Stimulated activated CD8-positive, alpha-beta memory T cell treated with anti-CD3 and anti-CD28 coated beads, Interleukin-2, amount 100 ng/mL, for 1 hour (primary cell): ENCODE measurements around the gene FGGY.
"Not testable (repeated sequence)": the region's sequence is repeated elsewhere in the genome, so short reads cannot be mapped to it uniquely, and the experiment has no call there.

Experiments used
- DNase-seq, 2 donors: peaks; one replicate each; pipeline ENCODE4 v3.0.0-alpha.2; 2020; ENCODE audit warnings: low read depth in 2 of 2

FGGY gene

DNA sequence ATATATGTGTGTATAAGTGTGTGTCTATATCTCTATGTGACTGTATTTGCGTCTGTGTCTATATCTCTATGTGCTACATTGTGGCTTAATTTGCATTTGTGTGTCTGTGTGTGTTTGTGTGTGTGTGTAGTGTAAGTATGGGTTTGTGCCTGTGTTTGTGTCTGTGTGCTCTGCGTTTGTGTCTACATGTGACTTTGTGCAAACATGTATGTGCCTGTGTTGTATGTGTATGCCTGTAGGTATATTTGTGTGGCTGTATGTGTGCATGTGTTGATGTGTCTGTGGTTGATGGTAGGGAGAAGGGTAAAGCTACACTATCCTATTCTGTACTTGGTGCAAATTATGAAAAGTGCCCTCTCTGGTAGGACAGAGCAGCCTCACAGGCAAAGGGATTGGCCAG lies 7.3 kb upstream of the FGGY start:
- DNase-seq: no peak

DNA sequence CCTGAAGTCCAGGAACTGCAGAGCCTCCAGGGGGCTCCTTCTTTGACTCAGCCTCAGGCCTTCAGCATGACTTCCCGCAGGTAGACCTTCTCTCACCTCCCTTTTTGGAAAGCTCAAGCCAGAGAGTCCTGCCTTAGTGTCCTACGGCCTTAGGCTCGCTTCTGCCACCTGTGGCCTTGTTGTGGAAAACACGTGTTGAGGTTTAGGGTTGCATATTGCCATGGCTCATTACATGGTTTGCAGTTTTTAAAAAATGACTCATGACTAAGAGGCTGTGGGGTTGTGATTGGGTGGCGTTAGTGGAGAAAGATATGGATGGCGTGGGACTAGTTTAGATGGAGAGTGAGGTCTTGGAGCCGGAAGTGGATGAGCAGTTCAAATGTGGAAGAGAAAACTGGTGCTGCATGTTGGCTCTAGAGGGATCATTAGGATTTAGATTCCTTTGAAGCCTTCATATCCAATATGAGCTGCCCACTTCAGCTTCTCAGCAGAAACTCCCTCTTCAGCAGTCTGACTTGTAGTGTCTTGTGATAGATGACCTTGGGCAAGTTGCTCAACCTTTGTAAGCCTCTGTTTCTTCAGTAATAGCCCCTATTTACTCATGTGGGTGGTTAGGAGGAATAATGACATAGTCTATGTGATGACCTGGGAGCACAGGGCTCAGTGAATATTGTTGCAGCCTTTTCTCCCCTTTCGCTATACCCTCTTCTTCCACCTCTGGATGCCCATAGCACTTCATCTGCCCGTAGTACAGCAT lies 6.5 kb upstream of the FGGY start:
- no peak for DNase-seq

DNA sequence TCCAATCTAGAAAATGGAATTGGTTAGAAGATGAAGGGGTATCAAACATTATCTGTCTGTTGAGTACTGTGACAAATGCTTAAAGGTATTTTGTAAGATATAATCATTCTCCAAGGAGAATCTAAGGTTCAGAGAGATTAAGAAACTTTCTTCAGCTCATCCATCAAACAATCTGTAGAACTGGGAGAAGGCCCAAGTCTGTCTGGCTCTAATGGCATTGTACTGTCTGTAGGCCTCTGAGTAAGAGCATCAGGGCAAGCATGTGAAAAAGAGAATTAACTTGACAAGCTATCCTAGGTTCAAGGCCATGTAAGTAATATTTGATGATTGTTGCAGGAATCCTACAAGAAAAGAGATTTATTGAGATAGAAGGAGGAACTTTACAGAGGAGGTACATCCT lies 5.3 kb upstream of the FGGY start:
- DNase-seq: no peak

DNA sequence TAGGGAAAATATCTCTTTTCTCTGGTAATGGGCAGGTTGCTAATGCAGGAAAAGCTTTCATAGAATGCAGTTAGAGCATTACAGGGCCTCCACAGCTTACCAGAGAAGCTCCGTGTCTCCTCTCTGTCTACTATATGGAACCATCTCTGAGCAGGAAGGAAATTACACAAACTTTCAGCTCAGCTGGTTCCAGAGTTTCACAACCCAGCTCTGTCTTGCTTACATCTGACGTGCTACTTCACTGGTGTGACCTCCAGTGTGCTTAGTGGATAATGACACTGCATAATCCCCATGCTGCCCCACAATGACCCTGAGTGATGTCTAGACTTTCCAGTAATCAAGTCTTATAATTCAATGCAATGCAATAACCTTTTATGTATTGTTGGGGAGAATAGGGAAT lies 4.3 kb upstream of the FGGY start:
- no peak for DNase-seq

DNA sequence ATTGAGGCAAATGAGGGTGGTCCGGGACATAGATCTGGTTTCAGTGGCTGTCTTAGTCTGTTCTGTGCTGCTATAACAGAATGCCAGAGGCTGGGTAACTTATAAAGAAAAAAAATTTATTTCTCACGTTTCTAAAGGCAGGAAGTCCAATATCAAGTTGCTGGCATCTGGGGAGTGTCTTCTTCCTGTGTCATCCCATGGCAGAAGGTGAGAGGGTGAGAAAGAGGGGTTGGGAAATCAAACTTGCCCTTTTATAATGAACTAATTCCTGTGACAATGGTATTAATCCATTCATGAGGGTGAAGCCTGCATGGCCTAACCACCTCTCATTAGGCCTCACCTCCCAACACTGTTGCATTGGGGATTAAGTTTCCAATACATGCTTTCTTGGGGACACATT lies 3.7 kb upstream of the FGGY start:
- no peak for DNase-seq

DNA sequence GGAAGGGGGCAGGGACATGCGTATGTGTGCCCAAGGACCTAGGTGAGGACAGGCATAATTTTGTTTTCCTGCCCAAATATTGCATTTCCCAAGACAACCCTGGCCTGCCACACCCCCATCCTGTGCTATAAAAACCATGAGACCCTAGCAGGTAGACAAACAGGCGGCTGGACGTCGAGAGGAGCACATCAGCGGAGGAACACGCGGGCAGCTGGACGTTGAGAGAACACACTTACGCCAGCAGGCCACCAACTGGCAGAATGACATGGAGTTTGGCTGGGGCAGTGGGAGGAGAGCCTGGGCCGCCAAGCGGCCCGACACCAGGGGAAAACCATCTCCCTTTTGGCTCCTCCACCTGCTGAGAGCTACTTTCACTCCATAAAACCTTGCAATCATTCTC lies 3.0 kb upstream of the FGGY start:
- DNase-seq: no peak

DNA sequence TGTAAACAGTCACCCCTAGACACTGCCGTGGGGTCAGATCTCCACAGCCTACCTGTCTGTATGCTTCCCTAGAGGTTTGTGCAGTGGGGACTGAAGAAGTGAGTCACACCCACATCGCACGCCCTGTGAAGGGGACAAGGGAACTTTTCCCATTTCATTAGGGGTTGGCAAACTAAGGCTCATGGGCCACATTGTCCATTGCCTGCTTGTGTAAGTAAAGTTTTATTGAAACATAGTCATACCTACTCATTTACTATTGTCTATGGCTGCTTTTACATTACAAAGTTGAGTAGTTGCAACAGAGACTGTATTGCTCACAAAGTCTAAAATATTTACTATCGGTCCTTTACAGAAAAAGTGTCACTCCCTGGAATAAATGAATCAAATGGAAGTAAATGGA lies 2.5 kb upstream of the FGGY start:
- no peak for DNase-seq

DNA sequence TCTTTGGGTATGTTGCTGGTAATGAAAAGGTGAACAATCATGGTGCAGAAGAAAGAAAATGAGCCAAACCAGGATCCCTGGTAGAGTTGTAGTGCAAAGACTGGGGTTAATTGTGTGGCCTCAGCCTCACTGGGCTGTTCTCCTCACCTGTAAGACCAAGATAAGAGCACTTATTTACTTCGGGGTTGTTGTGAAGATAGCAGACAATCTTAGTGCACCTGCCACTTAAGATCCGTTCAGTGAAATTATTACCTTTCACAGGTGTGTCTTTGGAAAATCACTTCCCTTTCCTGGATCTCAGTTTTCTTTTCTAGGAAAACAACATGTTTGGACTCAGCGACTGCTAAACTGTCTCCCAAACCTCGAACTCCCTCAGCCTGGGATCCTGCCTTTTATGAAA lies 1.3 kb upstream of the FGGY start:
- no peak for DNase-seq

DNA sequence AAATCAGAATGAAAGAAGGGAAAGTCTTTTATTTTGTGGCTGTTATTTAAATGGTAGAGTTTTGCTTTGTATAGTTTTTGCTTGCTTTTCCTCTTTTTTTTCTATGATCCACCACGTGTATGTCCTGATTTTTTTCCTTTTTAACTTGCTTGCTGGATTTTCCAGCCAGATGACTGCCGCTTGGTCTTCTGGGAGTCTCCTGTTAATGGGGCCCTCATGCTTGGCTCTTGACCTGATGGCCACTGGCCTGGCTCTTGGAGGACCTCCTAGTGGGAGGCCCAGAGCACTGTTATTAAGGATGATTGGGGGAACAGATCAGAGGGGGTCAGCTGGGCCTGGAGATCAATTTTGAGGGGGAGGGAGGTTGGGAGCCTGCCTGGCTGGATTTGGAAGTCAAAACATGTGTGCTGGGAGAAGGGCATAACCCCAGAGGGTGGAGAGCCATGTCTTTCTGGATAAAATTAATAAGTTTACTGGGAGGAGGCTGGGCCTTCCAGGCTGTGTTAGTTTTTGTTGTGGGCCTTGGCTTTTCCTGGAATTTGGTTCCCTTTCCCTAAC lies 1.2 kb downstream of the FGGY start:
- DNase-seq: no peak

DNA sequence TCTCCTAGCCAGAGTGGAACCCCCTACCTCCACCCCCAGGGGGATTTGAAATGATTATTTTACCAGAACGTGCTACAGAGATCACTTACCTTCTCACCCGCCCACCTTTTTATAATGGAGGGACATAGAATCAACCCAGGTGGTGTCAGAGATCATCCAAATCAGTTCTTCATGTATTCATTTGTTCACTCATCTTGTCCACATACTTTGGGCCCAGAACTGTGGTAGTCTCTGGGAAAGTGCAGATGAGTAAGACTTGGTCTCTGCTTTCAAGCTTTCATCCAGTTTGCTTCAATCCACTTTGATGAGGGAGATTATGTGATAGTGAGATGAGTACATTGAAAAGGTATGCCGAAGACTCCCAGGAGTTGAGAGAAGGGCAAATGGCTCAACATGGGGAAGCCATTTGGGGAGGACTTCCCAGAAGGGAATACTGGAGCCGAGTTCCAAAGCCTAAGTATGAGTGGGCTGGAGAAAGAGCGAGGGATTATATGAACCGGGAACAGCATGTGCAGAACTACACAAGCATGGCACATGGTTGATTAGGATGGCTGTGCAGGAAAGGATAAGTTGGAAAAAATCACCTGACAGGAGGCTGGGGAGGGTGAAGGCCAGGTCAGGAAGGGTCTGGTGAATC lies 1.9 kb downstream of the FGGY start:
- no peak for DNase-seq

DNA sequence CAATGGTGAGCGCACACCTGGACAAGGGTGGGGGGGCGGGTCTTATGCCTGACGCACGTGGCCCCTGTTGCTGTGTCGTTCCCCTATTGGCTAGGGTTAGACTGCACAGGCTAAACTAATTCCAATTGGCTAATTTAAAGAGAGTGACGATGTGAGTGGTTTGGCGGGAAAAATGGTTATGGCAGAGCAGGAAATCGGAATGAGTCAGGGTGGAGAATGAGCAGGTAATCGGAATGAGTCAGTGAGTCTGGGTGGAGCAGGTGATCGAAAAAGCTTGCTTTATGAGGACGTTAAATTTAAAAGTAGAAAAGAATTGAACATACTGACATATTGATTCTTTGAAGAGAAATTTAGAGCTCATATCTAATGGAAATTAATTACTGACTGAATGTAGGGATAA lies 2.8 kb downstream of the FGGY start:
- DNase-seq: not testable (repeated sequence)

DNA sequence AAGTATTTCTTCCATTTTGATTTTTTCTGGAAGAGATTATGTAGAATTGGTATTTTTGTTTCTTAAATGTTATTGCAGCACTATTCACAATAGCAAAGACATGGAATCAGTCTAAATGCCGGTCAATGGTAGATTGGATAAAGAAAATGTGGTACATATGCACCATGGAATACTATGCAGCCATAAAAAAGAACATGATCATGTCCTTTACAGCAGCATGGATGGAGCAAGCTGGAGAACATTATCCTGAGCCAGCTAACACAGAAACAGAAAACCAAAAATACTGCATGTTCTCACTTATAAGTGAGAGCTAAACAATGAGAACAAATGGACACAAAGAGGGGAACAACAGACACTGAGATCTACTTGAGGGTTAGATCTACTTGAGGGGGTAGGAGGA lies 5.4 kb downstream of the FGGY start:
- DNase-seq: no peak

DNA sequence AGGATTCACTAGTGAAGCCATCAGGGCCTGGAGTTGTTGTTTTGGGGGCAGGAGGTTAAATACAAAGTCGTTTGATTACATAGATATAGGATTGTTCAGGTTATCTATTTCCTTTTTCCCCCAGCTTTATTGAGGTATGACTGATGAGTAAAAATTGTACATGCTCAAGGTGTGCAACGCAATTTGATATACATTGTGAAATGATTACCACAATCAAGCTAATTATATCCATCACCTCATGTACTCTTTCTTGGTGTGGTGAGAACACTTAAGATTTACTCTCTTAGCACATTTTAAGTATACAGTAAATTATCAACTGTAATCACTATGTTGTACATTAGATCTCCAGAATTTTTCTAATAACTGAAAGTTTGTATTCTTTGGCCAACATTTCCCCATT lies 6.0 kb downstream of the FGGY start:
- no peak for DNase-seq

DNA sequence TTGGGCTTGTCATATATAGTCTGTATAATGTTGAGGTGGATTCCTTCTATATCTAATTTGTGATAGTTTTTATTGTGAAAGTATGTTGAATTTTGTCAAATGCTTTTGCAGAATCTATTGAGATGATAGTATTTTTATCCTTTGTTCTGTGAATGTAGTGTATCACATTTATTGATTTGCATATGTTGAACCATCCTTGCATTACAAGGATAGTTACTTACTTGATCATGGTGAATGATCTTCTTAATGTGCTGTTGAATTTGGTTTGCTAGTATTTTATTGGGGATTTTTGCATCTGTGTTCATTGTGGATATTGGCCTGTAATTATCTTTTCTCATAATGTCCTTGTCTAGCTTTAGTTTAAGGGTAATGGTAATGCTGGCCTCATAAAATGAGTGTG lies 8.3 kb downstream of the FGGY start:
- DNase-seq: no peak

DNA sequence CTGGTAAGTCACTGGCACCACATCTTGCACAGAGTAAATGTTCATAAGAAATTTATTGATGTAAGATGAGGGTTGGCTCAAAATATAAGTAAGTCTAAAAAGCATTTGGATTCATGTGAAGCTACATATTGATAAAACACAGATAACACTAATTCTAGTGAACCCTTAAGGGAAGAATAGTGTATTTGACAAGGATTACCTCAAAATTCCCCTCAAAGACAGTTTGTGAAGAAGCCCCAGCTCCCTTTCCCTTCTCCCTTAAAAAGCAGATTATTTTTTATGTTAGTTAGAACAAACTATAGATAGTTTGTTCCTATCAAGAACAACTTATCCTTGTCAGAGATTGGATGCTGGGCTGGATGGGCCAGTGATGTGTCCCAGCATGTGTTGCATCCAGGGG lies 10.7 kb downstream of the FGGY start:
- DNase-seq: no peak

DNA sequence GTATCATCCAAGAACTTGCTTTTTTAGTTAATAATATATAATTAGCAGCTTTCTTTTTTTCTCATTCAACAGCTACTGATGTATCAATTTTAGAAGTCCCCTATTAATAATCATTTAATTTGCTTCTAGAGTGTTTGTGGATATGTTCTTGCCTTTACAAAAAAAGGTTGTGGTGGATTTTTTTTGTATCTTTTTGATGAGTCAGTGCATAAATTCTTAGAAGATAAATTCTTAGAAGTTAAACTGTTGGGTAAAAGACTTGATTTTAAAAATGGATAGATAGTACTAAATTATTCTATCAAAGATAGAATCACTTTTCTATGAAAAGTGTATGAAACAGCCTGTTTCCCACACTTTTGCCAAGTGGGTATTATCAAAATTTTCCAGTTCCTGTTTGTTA lies 11.9 kb downstream of the FGGY start:
- DNase-seq: no peak

DNA sequence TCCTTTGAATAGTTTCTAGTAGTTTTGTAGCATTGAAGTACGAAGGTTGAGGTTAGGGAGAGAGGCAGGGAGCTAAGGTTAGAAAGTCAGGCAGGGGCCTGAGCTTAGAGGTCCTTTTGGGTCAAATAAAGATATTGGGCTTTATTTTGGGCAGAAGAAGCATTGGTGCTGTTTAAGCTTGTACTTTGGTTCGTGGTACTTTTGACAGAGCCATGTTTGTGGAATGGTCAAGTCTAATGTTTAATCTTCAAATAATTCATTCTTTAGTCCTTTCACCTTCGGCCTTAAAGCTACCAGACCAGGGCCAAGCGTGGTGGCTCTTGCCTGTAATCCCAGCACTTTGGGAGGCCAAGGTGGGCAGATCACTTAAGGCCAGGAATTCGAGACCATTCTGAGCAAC lies 12.5 kb downstream of the FGGY start:
- no peak for DNase-seq

DNA sequence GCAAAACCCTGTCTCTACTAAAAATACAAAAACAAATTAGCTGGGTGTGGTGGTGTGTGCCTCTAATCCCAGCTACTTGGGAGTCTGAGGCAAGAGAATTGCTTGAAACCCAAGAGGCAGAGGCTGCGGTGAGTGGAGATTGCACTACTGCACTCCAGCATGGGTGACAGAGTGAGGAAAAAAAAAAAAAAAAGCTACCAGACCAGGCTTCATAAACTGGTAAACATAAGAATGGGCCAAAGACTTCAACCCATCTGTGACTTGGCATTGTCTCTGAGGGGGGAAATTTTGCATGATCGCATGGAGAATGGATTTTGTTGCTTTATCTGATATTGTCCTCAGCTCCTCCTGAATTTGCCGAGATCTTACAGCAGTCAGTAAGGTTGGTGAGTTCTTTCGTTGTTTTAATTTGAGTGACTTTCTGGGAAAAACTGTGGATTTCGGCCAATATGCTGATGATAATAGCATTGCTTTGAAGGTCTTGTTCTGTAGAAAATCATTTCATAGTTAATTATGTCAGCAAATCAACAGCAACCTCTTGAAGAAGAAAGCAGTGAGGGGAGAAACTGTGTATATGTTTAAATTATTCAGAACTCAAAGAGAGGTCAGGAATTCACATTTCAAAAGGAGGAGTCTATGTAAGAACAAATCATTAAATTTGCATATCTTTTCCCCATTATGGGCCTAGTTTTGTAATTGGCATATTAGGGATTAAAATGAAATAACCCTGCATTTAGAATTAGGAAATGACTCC lies 13.1 kb downstream of the FGGY start:
- DNase-seq: no peak

DNA sequence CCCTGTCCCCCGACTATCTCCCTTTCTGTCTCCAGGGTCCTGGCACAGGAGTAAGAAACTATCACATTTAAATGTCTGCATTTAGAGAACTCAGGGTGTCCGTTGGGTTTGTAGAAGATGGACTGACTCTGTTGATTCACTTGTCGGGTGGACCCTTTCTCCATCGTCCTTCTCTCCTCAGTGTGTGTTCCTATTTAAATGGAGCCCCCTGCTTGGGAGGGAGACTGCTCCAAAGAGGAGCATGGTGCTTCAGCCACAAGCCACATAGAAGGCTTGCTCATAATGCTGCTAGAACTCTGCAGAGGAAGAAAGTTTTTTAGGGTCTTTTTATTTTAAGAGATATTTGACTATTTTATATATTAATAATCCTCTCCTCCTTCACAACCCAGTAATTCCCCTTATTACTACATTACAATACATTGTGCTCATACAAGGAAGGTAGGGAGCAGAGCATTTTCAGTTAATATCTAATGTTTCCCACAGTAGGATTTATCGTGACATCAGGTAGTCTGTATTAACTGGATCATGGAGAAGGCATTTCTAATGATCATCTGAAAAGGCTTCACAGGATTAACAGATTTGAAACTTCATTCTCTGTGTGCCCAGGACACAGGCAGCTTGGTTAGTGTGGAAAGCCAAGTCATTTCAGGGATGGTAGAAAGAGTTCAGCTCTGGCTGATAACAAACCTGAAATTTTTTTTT lies 13.8 kb downstream of the FGGY start:
- no peak for DNase-seq

DNA sequence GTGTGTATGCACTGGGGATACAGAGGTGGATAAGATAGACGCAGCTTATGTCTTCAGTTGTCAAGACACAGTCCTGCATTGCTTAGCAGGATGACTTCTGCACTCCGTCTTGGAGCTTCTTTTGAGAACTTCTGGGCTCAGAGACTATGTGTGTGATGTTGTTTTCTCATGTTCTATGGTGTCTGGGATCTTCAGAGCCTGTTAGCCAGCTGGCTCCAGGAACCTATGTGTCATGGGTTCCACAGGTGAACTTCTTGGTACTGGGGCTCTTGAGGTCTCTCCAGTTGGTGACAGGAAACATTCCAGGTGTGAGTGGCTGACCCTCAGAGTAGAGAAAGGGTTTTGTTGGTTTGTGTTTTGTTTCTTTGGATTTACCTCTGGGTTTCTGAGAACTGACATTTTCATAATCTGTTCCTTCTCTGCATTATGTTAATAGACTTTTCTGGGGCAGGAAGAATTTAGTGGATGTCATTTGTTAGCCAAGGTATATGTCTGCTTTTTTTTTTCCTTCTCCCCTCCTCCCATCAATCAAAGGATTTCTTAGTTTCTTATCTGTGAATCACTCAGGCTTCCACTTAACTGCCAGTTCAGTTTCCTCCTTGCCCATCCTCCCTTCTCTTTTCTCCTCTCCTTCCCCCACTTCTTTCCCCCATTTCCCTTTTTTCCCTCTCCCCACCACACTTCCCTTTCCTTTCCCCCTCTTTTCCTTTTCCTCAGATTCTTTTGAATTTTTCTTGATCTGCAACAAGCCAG lies 18.1 kb downstream of the FGGY start:
- DNase-seq: no peak
